ENCODE results near the gene POLR2J3. TPM values are rescaled to one million over a fixed set of nuclear protein-coding genes. Genes with fewer than 3 reads are reported as not detected.
"Not testable (repeated sequence)": the region's sequence is repeated elsewhere in the genome, so short reads cannot be mapped to it uniquely, and the experiment has no call there.

POLR2J3 gene
- total RNA-seq, 1 donor from 2014 or later = 10.4 TPM

GRCh38 chr7:102517550-102518147 is 54.7 kb downstream of the POLR2J3 start, which contains the start of gene RASA4B:
TSS of gene RASA4B (minus strand) at chr7:102517777. CDS start at chr7:102517710, 67 bp downstream.
- not testable (repeated sequence) for H3K4me3 ChIP-seq (ENCODE audit: low read depth, low read length); DNase-seq (ENCODE audit: low read depth); H3K27me3 ChIP-seq (ENCODE audit: control insufficient read depth, insufficient read depth, low read length); H3K36me3 ChIP-seq (ENCODE audit: control insufficient read depth, insufficient read depth, low read length)

Other genes with a start within 250 kb of the POLR2J3 start
- gene SPDYE6, start 216.1 kb downstream of the POLR2J3 start, total RNA-seq = not detected in 2 replicates
- gene PRKRIP1, start 176.2 kb downstream of the POLR2J3 start, total RNA-seq = 25.3 and 31.5 TPM in 2 replicates
- 47.2 and 56.2 TPM in 2 replicates for gene ORAI2, start 139.0 kb downstream of the POLR2J3 start, total RNA-seq
- 12.5 and 50.8 TPM in 2 replicates for gene ALKBH4, start 107.7 kb downstream of the POLR2J3 start, total RNA-seq
- gene LRWD1, start 107.6 kb downstream of the POLR2J3 start, total RNA-seq = 22.9 and 38.0 TPM in 2 replicates
- gene POLR2J, start 93.7 kb downstream of the POLR2J3 start, total RNA-seq = 36.2 and 47.6 TPM in 2 replicates
- 7.6 and 7.7 TPM in 2 replicates for gene RASA4B, start 54.8 kb downstream of the POLR2J3 start, total RNA-seq
- gene UPK3BL2, start 28.9 kb downstream of the POLR2J3 start, total RNA-seq = 2.1 and 4.3 TPM in 2 replicates
- gene SPDYE2, start 21.4 kb downstream of the POLR2J3 start, total RNA-seq = not detected in 2 replicates
- gene RASA4, start 44.2 kb upstream of the POLR2J3 start, total RNA-seq = 11.2 and 14.2 TPM in 2 replicates
- 17.9 and 19.6 TPM in 2 replicates for gene UPK3BL1, start 70.2 kb upstream of the POLR2J3 start, total RNA-seq
- not detected in 2 replicates for gene SPDYE2B, start 77.7 kb upstream of the POLR2J3 start, total RNA-seq
- 0.14 and 1.2 TPM in 2 replicates for gene POLR2J2, start 99.1 kb upstream of the POLR2J3 start, total RNA-seq
- gene FAM185A, start 176.4 kb upstream of the POLR2J3 start, total RNA-seq = 6.2 and 9.6 TPM in 2 replicates

Data from kidney epithelial cell (primary cell).